ENCODE results near the gene GLMN.

The GLMN gene

DNA sequence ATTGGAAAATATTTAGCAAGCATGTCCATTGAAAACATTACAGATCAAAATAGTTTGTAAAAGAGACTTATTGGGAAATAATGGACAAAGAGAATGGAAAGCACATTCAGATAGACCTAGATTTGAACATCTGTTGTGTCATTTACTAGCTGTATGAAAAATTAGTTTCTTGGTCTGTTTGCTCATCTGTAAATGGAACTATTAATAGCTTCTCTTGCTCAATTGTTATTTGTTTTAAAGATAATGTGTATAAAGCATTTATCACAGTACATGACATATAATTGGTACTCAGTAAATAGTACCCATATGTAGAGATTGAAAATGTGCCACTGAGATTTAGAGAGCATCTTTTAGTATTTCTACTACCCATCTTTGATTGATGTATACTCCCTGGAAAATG is 26.0 kb upstream of the GLMN start:
- Histone ChIP-seq H3K4me1 (ENCODE audit: control insufficient read depth, insufficient read depth, low read length) (no peaks in the 10 kb centered on the region), H3K36me3 (ENCODE audit: control insufficient read depth in 2 of 2, insufficient read depth in 1 of 2, low read length in 2 of 2) (peaks cover 18 to 69% of the 10 kb centered on the region in 2 experiments), H3K27ac (ENCODE audit: extremely low read depth, low read depth, low read length) (no peak overlapping the region), H3K9me3 (ENCODE audit: control insufficient read depth, insufficient read depth, low read depth, low read length) (no peaks in the 10 kb centered on the region), H3K4me3 (ENCODE audit: low read depth, low read length) (no peak overlapping the region)
- TF ChIP-seq ZBTB7A (tag by site-specific recombination; IDR thresholded peaks at IDR 0.05; ENCODE audit: low read depth) = no peak
- no peak for TF ChIP-seq GLIS2 (tag by site-specific recombination; IDR thresholded peaks at IDR 0.05)
- no peak for TF ChIP-seq ZNF791 (tag by site-specific recombination; IDR thresholded peaks at IDR 0.05)
- TF ChIP-seq ZNF645 (tag by site-specific recombination; IDR thresholded peaks at IDR 0.05) = no peak
- TF ChIP-seq ZNF274 (IDR thresholded peaks at IDR 0.05; ENCODE audit: low read length) = no peak
- TF ChIP-seq ZNF274 (tag by site-specific recombination; IDR thresholded peaks at IDR 0.05; ENCODE audit: borderline replicate concordance) = no peak
- no peak for TF ChIP-seq ZNF623 (tag by site-specific recombination; IDR thresholded peaks at IDR 0.05)
- ChIA-PET CTCF (no interaction called here), POLR2A (no interaction called here)

GRCh38 chr1:92323473-92324453 is 25.0 kb upstream of the GLMN start:
- TF ChIP-seq KLF10 (tag by site-specific recombination; IDR thresholded peaks at IDR 0.05) (no peak), ZNF571 (tag by site-specific recombination; IDR thresholded peaks at IDR 0.05) (no peak), REPIN1 (tag by site-specific recombination; IDR thresholded peaks at IDR 0.05; ENCODE audit: low read depth) (no peak), SP7 (tag by site-specific recombination; IDR thresholded peaks at IDR 0.05) (no peak), ZNF776 (tag by site-specific recombination; IDR thresholded peaks at IDR 0.05; ENCODE audit: borderline replicate concordance) (no peak), ZNF350 (tag by site-specific recombination; IDR thresholded peaks at IDR 0.05) (no peak), KLF16 (tag by site-specific recombination; IDR thresholded peaks at IDR 0.05) (no peak), SP2 (tag by site-specific recombination; IDR thresholded peaks at IDR 0.05) (no peak), PBX3 (CRISPR knock-in tag; IDR thresholded peaks at IDR 0.05) (no peak)
- TF ChIP-seq, protein P1, sequence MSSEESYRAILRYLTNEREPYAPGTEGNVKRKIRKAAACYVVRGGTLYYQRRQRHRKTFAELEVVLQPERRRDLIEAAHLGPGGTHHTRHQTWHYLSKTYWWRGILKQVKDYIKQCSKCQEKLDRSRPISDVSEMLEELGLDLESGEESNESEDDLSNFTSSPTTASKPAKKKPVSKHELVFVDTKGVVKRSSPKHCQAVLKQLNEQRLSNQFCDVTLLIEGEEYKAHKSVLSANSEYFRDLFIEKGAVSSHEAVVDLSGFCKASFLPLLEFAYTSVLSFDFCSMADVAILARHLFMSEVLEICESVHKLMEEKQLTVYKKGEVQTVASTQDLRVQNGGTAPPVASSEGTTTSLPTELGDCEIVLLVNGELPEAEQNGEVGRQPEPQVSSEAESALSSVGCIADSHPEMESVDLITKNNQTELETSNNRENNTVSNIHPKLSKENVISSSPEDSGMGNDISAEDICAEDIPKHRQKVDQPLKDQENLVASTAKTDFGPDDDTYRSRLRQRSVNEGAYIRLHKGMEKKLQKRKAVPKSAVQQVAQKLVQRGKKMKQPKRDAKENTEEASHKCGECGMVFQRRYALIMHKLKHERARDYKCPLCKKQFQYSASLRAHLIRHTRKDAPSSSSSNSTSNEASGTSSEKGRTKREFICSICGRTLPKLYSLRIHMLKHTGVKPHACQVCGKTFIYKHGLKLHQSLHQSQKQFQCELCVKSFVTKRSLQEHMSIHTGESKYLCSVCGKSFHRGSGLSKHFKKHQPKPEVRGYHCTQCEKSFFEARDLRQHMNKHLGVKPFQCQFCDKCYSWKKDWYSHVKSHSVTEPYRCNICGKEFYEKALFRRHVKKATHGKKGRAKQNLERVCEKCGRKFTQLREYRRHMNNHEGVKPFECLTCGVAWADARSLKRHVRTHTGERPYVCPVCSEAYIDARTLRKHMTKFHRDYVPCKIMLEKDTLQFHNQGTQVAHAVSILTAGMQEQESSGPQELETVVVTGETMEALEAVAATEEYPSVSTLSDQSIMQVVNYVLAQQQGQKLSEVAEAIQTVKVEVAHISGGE (tag by site-specific recombination; conservative IDR thresholded peaks at IDR 0.05; ENCODE audit: low read depth) = no peak
- Histone ChIP-seq H3K4me3 (ENCODE audit: low read depth, low read length) (no peak overlapping the region), H3K4me1 (ENCODE audit: control insufficient read depth, insufficient read depth, low read length) (no peaks in the 10 kb centered on the region), H3K27ac (ENCODE audit: extremely low read depth, low read depth, low read length) (no peak overlapping the region), H3K36me3 (ENCODE audit: control insufficient read depth in 2 of 2, insufficient read depth in 1 of 2, low read length in 2 of 2) (peaks cover 18 to 60% of the 10 kb centered on the region in 2 experiments), H3K9me3 (ENCODE audit: control insufficient read depth, insufficient read depth, low read depth, low read length) (no peaks in the 10 kb centered on the region)
- POLR2A ChIA-PET = no interaction called here
- CTCF ChIA-PET = no interaction called here

All from HEK293 (cell line).